GM04504 (cell line): ENCODE results near the gene PDE8B.
"Not testable (repeated sequence)": the region's sequence is repeated elsewhere in the genome, so short reads cannot be mapped to it uniquely, and the experiment has no call there.

Experiments
- DNase-seq: peaks from one replicate; pipeline ENCODE4 v3.0.0-alpha.2; 2012; ENCODE audit warnings: low read depth

The PDE8B gene

GRCh38 chr5:77366717-77367500, 156.4 kb downstream of the PDE8B start:
- no peak for DNase-seq

GRCh38 chr5:77367741-77368140, 157.3 kb downstream of the PDE8B start:
- no peak for DNase-seq

GRCh38 chr5:77368367-77368766, 157.9 kb downstream of the PDE8B start:
- no peak for DNase-seq

GRCh38 chr5:77369566-77369965, 159.1 kb downstream of the PDE8B start:
- DNase-seq: no peak

GRCh38 chr5:77374686-77375085, 164.2 kb downstream of the PDE8B start:
- DNase-seq: no peak

GRCh38 chr5:77376609-77377300, 166.3 kb downstream of the PDE8B start:
- no peak for DNase-seq

GRCh38 chr5:77379558-77380061, 169.1 kb downstream of the PDE8B start:
- no peak for DNase-seq

GRCh38 chr5:77380636-77381035, 170.2 kb downstream of the PDE8B start:
- no peak for DNase-seq

- not testable (repeated sequence) for DNase-seq
These were observed 172.9 kb downstream of the PDE8B start for GRCh38 chr5:77383336-77383735.

GRCh38 chr5:77386340-77386739, 175.9 kb downstream of the PDE8B start:
- DNase-seq: not testable (repeated sequence)

GRCh38 chr5:77389746-77390145, 179.3 kb downstream of the PDE8B start:
- no peak for DNase-seq

GRCh38 chr5:77390221-77390620, 179.7 kb downstream of the PDE8B start:
- no peak for DNase-seq

GRCh38 chr5:77390795-77391194, 180.3 kb downstream of the PDE8B start:
- peak; percentile 60 for DNase-seq

GRCh38 chr5:77391240-77391765, 180.8 kb downstream of the PDE8B start:
- DNase-seq: no peak

- no peak for DNase-seq
These were observed 183.7 kb downstream of the PDE8B start for GRCh38 chr5:77394064-77394715.

GRCh38 chr5:77396017-77396416, 185.5 kb downstream of the PDE8B start:
- no peak for DNase-seq

GRCh38 chr5:77397686-77398292, 187.3 kb downstream of the PDE8B start:
- DNase-seq: no peak

- DNase-seq: no peak
These were observed 188.0 kb downstream of the PDE8B start for GRCh38 chr5:77398458-77398857.

GRCh38 chr5:77398896-77399295, 188.4 kb downstream of the PDE8B start:
- DNase-seq: no peak

GRCh38 chr5:77400645-77401044, 190.2 kb downstream of the PDE8B start:
- peak; percentile 54 for DNase-seq

- DNase-seq: no peak
These were observed 192.3 kb downstream of the PDE8B start for GRCh38 chr5:77402796-77403195.

- DNase-seq: no peak
These were observed 196.7 kb downstream of the PDE8B start for GRCh38 chr5:77407152-77407551.
